ENCODE data around the gene TANC1. TPM values are rescaled to one million over a fixed set of nuclear protein-coding genes. Genes with fewer than 3 reads are reported as not detected.

Gene TANC1
- total and polyA plus RNA-seq, 2 of the 4 experiments (the other 2 are of a cell fraction), result 10.2 to 12.9 TPM

GRCh38 chr2:159118115-159118858, 149.8 kb downstream of the TANC1 start:
- Histone ChIP-seq H3K18ac (ENCODE audit: low read depth, low read length) (no peak overlapping the region), H3K27me3 (ENCODE audit: control insufficient read depth, insufficient read depth, low read length) (no peaks in the 10 kb centered on the region), H4K91ac (ENCODE audit: insufficient read depth, low read depth, low read length) (peak overlapping the region; percentile 35; the same call in 1 of the 2 replicates), H3K79me1 (ENCODE audit: low read depth in 1 of 2, low read length in 2 of 2) (peaks cover 24 to 46% of the 10 kb centered on the region in 2 experiments), H4K8ac (ENCODE audit: low read depth in 2 of 2, low read length in 2 of 2) (peak overlapping the region in 1 of 2 experiments; percentile 63; a peak in 1 of 4 replicates), H2BK20ac (ENCODE audit: low read depth, low read length) (peak overlapping the region; percentile 37; the same call in 1 of the 2 replicates), H3K56ac (ENCODE audit: extremely low read depth, insufficient read depth, low read length) (no peak overlapping the region), H3K27ac (ENCODE audit: insufficient read depth, low read length) (no peak overlapping the region), H3K4me1 (ENCODE audit: control insufficient read depth, insufficient read depth, low read length) (peaks cover 12% of the 10 kb centered on the region), H3K9me1 (ENCODE audit: insufficient read depth, low read length) (peaks cover 14% of the 10 kb centered on the region), H3K36me3 (ENCODE audit: control insufficient read depth, insufficient read depth, low read length) (peaks cover 1% of the 10 kb centered on the region; the same call in 1 of the 2 replicates), H4K20me1 (ENCODE audit: insufficient read depth, low read length) (no peaks in the 10 kb centered on the region), H4K5ac (ENCODE audit: low read depth, low read length) (no peak overlapping the region), H2AK5ac (ENCODE audit: low read depth, low read length) (peak overlapping the region; percentile 79; the same call in 1 of the 2 replicates), H3K9ac (ENCODE audit: low read depth, low read length) (no peak overlapping the region), H2BK15ac (ENCODE audit: low read depth, low read length) (peak overlapping the region; percentile 46; the same call in 2 of the 3 replicates), H2AFZ (replicated peaks; ENCODE audit: low read length, poor library complexity) (peak overlapping the region; percentile 25), H3K4ac (ENCODE audit: low read depth, low read length) (peak overlapping the region; percentile 53), H3K4me2 (ENCODE audit: low read depth, low read length) (no peak overlapping the region), H3K9me3 (ENCODE audit: control insufficient read depth, insufficient read depth, low read length) (no peaks in the 10 kb centered on the region), H3K14ac (replicated peaks; ENCODE audit: low read depth, low read length) (no peak overlapping the region), H2BK120ac (ENCODE audit: low read depth, low read length) (peak overlapping the region; percentile 48; the same call in 1 of the 2 replicates), H3K4me3 (ENCODE audit: insufficient read depth, low read depth, low read length) (no peak overlapping the region), H2BK5ac (ENCODE audit: low read depth, low read length, poor library complexity, severe bottlenecking) (no peak overlapping the region), H2AK9ac (replicated peaks; ENCODE audit: low read depth, low read length, poor library complexity) (no peak overlapping the region), H3K23ac (ENCODE audit: low read depth, low read length) (no peak overlapping the region)
- DNase-seq (peak; percentile 88), ATAC-seq (ENCODE audit: low read depth) (peak; percentile 97)
- CTCF ChIA-PET, result interaction anchor here (0.5 to 1.9 kb wide), 20 partner anchors 14 to 236 kb away, joined by 3 to 14 read pairs (median 4); no protein-coding TSS in a partner anchor
- no TSS peak for BruUV-seq (replicated peaks)
- dilution Hi-C loops (cut with HindIII; ENCODE audit: low sequenced_read_pairs, unreplicated experiment), result loop anchor here (25.0 kb wide), 1 partner anchor 206 kb away; no protein-coding TSS in a partner anchor
- intact Hi-C loops (cut with micrococcal nuclease), result loop anchor here (1.0 kb wide), 4 partner anchors 150 to 364 kb away; partner anchors contain the start of gene TANC1
- POLR2A ChIA-PET (ENCODE audit: unreplicated experiment), result interaction anchor here (0.6 kb wide), 2 partner anchors 10 to 149 kb away, joined by 3 read pairs; no protein-coding TSS in a partner anchor
- in situ Hi-C loops (cut with MboI; ENCODE audit: low sequenced_read_pairs), result no loop called here
- no CpG with 5 or more reads among the region's 11 CpGs for WGBS, 2 experiments (ENCODE audit: extremely low coverage in 2 of 2, insufficient read length in 1 of 2)
- no peak for TF ChIP-seq RCOR1 (IDR thresholded peaks at IDR 0.05; ENCODE audit: insufficient replicate concordance, low read length)
- no peak for TF ChIP-seq FOS (IDR thresholded peaks at IDR 0.05; ENCODE audit: low read depth, low read length)
- TF ChIP-seq ELK1 (IDR thresholded peaks at IDR 0.05; ENCODE audit: borderline replicate concordance, low read depth, low read length), result no peak
- TF ChIP-seq RAD21 (IDR thresholded peaks at IDR 0.05; ENCODE audit: low read length), result peak; percentile 99
- TF ChIP-seq MAZ (IDR thresholded peaks at IDR 0.05; ENCODE audit: borderline replicate concordance, low read depth, low read length), result no peak
- no peak for TF ChIP-seq USF2 (IDR thresholded peaks at IDR 0.05; ENCODE audit: low read depth, low read length)
- no peak for TF ChIP-seq RFX5 (IDR thresholded peaks at IDR 0.05; ENCODE audit: low read depth, low read length)
- no peak for TF ChIP-seq CEBPB (IDR thresholded peaks at IDR 0.05; ENCODE audit: low read depth, low read length)
- TF ChIP-seq CTCF (conservative IDR thresholded peaks at IDR 0.05; ENCODE audit: low read depth, low read length), result peak; percentile 92
- no peak for TF ChIP-seq NFE2L2 (IDR thresholded peaks at IDR 0.05; ENCODE audit: low read depth, low read length)
- peak; percentile 31; the same call in 1 of the 2 replicates for TF ChIP-seq MAFK (IDR thresholded peaks at IDR 0.05; ENCODE audit: low read depth, low read length)
- TF ChIP-seq SMC3 (IDR thresholded peaks at IDR 0.05; ENCODE audit: low read depth, low read length), result peak; percentile 99
- peak; percentile 51; the same call in 1 of the 2 replicates for TF ChIP-seq POLR2A (IDR thresholded peaks at IDR 0.05; ENCODE audit: low read depth, low read length)

Data from IMR-90 (cell line).